Psoas muscle (tissue), 8 donors: ENCODE results near the gene ZCCHC12. TPM values are rescaled to one million over a fixed set of nuclear protein-coding genes. Genes with fewer than 3 reads are reported as not detected.
A peak's percentile ranks its signal among the peaks of the same experiment; 100 is the strongest.

ENCODE experiments used
- ATAC-seq, 4 donors: fragments of 200-7000 bp; cut with Tn5 transposase; one replicate each; pipeline ENCODE4 v1.9.1; 2020; ENCODE audit warnings: moderate library complexity in 3 of 4, mild to moderate bottlenecking in 2 of 4
- DNase-seq, 2 donors: peaks; one replicate each; pipeline ENCODE4 v3.0.0-alpha.2; 2020
- H3K27ac ChIP-seq: fragments of 200-600 bp; one replicate; pipeline ENCODE4 v1.8.0; 2022
- H3K27me3 ChIP-seq, 3 donors: fragments of 200-600 bp in 1 of 3; one replicate each; pipeline versions ENCODE4 v1.6.1 to v1.8.0; 2013 to 2022; ENCODE audit warnings: low read length in 2 of 3, mild to moderate bottlenecking in 2 of 3, moderate library complexity in 1 of 3; ENCODE audit not compliant: insufficient read depth in 3 of 3
- H3K36me3 ChIP-seq, 2 donors: fragments of 200-600 bp in 1 of 2; one replicate each; pipeline versions ENCODE4 v1.6.1 to v1.8.0; 2013 to 2022; ENCODE audit warnings: low read depth in 1 of 2, mild to moderate bottlenecking in 1 of 2, moderate library complexity in 1 of 2; ENCODE audit not compliant: insufficient read depth in 1 of 2
- H3K4me1 ChIP-seq: fragments of 200-600 bp; one replicate; pipeline ENCODE4 v1.8.0; 2022
- H3K4me3 ChIP-seq: fragments of 200-600 bp; one replicate; pipeline ENCODE4 v1.8.0; 2022; ENCODE audit warnings: mild to moderate bottlenecking
- H3K9me3 ChIP-seq: fragments of 200-600 bp; one replicate; pipeline ENCODE4 v1.8.0; 2022
- WGBS, 3 donors: extraction: QIAGEN DNeasy Blood & Tissue Kit; methylation state at CpG; one replicate each; pipeline versions ENCODE4 v1.1.6 to v1.1.7; 2013; 5-methylcytosine and 5-hydroxymethylcytosine counted together
- intact Hi-C, 2 donors: fragments of 100-400 bp; cut with DNase I; formaldehyde crosslinking; loops; one replicate each; pipeline versions ENCODE4 v1.11.0 to v1.14.2; 2022
- polyA plus RNA-seq, 3 donors: library from polyadenylated mRNA; stranded (reverse); fragments of 200-250 nt; gene quantifications; one replicate each; pipeline ENCODE4 v1.2.3, GENCODE V29; 2013
- total RNA-seq, 4 donors: library from RNA; stranded (reverse); fragmentation: NEBNext Ultra II Directional in 2 of 4; extraction: Animal tissue kit (Norgen Biotek cat#: 25700) in 2 of 4; gene quantifications; one replicate each; pipeline versions ENCODE4 v1.2.1 to v1.2.4, GENCODE V29; 2021 to 2023
- TF ChIP-seq, protein P1 (sequence below): fragments of 200-600 bp; IDR thresholded peaks from one replicate; pipeline ENCODE4 v1.8.0; 2022; ENCODE audit warnings: antibody characterized with exemption
- donor health status: healthy with polysubstance abuse.
- donor health status: DM: no; HTN: no; CAD: no; lungs with moderate emphysema.
- donor health status: Bipolar disorder and iron deficiency.
- donor health status: healthy.
- donor health status: DM: yes; HTN: yes; CAD: no.
- donor health status: DM: no; HTN: no; CAD: no.
- donor health status: DM: no; HTN: no; CAD: no.
- donor health status: DM: yes; HTN: yes; CAD: no.

Gene ZCCHC12
- total and polyA plus RNA-seq, 7 donors: 0.01 to 0.07 TPM; not detected in 5

DNA sequence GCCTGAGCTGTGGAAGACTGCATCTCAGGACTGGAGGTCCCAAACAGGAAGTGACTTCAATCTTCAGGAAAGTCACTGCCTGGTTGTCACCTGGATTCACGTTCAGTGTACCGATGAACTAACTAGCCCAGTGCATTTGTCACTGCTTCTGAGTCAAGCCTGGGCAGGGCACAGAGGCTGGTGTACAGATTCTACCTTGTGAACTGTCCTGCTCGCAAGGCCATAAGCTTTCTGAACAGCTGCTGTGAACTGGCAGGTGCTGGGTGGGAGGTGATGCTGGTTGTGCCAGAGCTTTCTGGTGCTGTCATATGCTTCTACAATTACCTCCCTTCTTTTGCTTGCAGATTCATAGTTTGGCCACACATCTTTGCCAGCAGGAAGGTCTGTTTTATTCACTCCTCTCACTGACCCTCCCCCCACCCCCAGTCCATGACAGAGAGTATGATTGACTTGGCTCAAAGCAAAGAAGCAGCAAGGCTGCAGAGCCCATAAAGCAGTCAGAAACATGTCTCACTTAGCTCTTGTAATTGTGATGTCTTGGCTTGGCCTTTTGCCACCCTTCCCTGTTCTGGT lies 40.5 kb downstream of the ZCCHC12 start:
- WGBS, 3 donors: 28 to 56% (median 45%) methylated on average over 3 of the region's 3 CpGs
- peak; percentile 82 to 98 (median 95) for ATAC-seq
- no peak overlapping the region for H3K4me3 ChIP-seq

DNA sequence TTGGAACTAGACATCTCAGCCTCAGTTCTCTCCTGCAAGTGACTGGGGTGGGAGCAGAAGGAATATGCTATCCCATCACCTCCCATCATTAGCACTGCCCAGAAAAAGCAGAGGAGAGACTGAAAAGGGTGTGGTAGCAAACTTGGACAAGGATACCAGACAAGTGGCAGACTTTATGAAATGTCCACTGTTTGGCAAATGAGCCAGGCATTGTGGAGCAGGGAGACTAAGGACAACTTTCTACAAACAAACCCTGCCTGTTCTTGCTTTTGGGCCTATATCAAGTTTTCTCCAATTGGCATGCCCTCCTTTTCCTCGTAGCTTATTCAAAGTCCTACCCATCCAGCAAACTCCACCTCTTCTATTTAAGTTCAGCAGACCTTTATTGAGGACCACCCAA lies 41.6 kb downstream of the ZCCHC12 start:
- Histone ChIP-seq H3K27ac (peak overlapping the region; percentile 70), H3K4me3 (no peak overlapping the region), H3K36me3 (no peaks in the 10 kb centered on the region), H3K27me3 (no peaks in the 10 kb centered on the region), H3K9me3 (no peaks in the 10 kb centered on the region), H3K4me1 (no peaks in the 10 kb centered on the region)
- TF ChIP-seq, protein P1, sequence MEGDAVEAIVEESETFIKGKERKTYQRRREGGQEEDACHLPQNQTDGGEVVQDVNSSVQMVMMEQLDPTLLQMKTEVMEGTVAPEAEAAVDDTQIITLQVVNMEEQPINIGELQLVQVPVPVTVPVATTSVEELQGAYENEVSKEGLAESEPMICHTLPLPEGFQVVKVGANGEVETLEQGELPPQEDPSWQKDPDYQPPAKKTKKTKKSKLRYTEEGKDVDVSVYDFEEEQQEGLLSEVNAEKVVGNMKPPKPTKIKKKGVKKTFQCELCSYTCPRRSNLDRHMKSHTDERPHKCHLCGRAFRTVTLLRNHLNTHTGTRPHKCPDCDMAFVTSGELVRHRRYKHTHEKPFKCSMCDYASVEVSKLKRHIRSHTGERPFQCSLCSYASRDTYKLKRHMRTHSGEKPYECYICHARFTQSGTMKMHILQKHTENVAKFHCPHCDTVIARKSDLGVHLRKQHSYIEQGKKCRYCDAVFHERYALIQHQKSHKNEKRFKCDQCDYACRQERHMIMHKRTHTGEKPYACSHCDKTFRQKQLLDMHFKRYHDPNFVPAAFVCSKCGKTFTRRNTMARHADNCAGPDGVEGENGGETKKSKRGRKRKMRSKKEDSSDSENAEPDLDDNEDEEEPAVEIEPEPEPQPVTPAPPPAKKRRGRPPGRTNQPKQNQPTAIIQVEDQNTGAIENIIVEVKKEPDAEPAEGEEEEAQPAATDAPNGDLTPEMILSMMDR: no peak
- DNase-seq: no peak
- WGBS, 3 donors: 24 to 50% (median 37%) methylated on average over 1 of the region's 1 CpG
- ATAC-seq: no peak
- intact Hi-C loops: loop anchor here (2.0 to 10.0 kb wide), 2 partner anchors 110 kb away; partner anchors contain the start of gene LONRF3 (in 2 of the 2)

More for the DNA sequence above, 40.5 kb downstream of the ZCCHC12 start:
- peak in 1 of 2 donors; percentile 61 for DNase-seq
- Histone ChIP-seq H3K4me1 (no peaks in the 10 kb centered on the region), H3K27ac (peak overlapping the region; percentile 70), H3K36me3 (no peaks in the 10 kb centered on the region), H3K27me3 (no peaks in the 10 kb centered on the region), H3K9me3 (no peaks in the 10 kb centered on the region)
- TF ChIP-seq, protein P1: no peak
- intact Hi-C loops: loop anchor here (2.0 to 10.0 kb wide), 2 partner anchors 111 kb away; partner anchors contain the start of gene LONRF3 (in 2 of the 2)

DNA sequence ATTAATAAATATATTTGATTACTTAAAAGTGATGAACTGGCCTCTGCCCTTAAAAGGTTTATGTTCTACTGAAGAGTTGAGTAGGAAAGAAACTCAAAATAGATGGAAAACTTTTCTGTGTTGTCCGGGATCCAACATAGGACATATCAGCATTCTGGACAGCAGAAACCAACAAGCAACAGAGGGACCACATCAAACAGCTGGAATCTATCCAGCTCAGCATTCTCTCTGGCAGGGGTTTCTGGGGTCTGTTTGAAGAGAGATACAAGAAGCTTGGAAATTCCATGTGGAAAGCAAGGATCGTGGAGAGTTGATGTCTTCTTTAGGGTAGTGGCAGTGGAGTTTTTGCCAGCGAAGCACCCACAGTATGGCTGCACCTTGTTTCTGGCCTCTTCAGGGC lies 43.6 kb downstream of the ZCCHC12 start:
- 70 to 87% (median 86%) methylated on average over 3 of the region's 3 CpGs for WGBS, 3 donors
- intact Hi-C loops: loop anchor here in 1 of 2 donors (10.0 kb wide), 1 partner anchor 108 kb away; the partner anchor contains the start of gene LONRF3
- DNase-seq (no peak), ATAC-seq (no peak)
- Histone ChIP-seq H3K9me3 (no peaks in the 10 kb centered on the region), H3K36me3 (no peaks in the 10 kb centered on the region), H3K4me3 (no peak overlapping the region), H3K27me3 (no peaks in the 10 kb centered on the region), H3K4me1 (peaks cover 7% of the 10 kb centered on the region), H3K27ac (no peak overlapping the region)
- TF ChIP-seq, protein P1: no peak

DNA sequence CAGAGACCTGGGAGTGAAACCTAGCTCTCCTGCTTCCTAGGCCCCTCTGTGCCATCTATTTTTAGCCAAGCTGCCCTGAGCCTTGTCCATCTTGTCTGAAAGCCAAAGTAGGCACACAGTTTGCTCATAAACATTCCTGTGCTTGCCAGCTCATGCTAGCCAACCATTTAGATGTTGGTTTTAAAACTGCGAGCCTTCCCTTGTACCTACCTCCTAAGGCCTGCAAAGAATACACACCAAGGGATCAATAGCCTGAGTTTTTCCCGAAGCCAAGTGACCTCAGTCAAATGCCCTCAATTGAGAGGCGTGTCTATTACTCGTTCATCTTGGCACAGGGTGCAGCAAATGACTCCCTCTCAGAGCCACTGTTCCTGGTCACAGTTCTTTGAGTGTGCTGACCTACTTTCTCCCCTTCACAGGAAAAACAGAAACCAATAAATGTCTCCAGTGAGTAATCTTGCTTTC lies 48.5 kb downstream of the ZCCHC12 start:
- Histone ChIP-seq H3K9me3 (no peaks in the 10 kb centered on the region), H3K27ac (peak overlapping the region; percentile 87), H3K36me3 (no peaks in the 10 kb centered on the region), H3K4me3 (no peak overlapping the region), H3K27me3 (no peaks in the 10 kb centered on the region), H3K4me1 (peaks cover 14% of the 10 kb centered on the region)
- intact Hi-C loops: no loop called here
- ATAC-seq: peak; percentile 92 to 97 (median 94)
- TF ChIP-seq, protein P1: no peak
- no peak for DNase-seq
- WGBS, 3 donors: 15 to 22% (median 18%) methylated on average over 4 of the region's 4 CpGs

Other genes with a start within 250 kb of the ZCCHC12 start
- 10 to 100 TPM; 32.8 to 56.1 (median 41.5) TPM for gene IL13RA1, start 96.2 kb upstream of the ZCCHC12 start, total RNA-seq
- 10 to 100 TPM; 16.9 to 27.0 (median 23.5) TPM for gene IL13RA1, start 96.2 kb upstream of the ZCCHC12 start, polyA plus RNA-seq
- gene LONRF3, start 150.8 kb downstream of the ZCCHC12 start, total RNA-seq: 10 to 100 TPM in 3 of 4 donors, 1 to 10 TPM in 1; 9.4 to 55.8 (median 27.3) TPM
- gene LONRF3, start 150.8 kb downstream of the ZCCHC12 start, polyA plus RNA-seq: 10 to 100 TPM in 2 of 3 donors, 1 to 10 TPM in 1; 8.4 to 20.2 (median 15.5) TPM
- gene CT47C1, start 249.2 kb downstream of the ZCCHC12 start, total RNA-seq: not detected
- not detected for gene CT47C1, start 249.2 kb downstream of the ZCCHC12 start, polyA plus RNA-seq